Heart left ventricle (tissue), 16 donors: ENCODE data around the gene TEAD1. TPM values are rescaled to one million over a fixed set of nuclear protein-coding genes. Genes with fewer than 3 reads are reported as not detected.

Experiments used
- ATAC-seq, 4 donors: fragments of 200-7000 bp; cut with Tn5 transposase; one replicate each; pipeline ENCODE4 v1.9.1; 2020 to 2022; ENCODE audit warnings: moderate library complexity in 4 of 4, mild to moderate bottlenecking in 3 of 4, moderate number of reproducible peaks in 1 of 4
- DNase-seq, 5 donors: peaks; one replicate each; pipeline ENCODE4 v3.0.0-alpha.2; 2020
- H3K27ac ChIP-seq, 12 donors: fragments of 200-600 bp; sonication (generic) in 4 of 12; one replicate each; pipeline versions ENCODE4 v1.5.0 to v1.8.0; 2016 to 2022; ENCODE audit warnings: mild to moderate bottlenecking in 2 of 12
- H3K27me3 ChIP-seq, 9 donors: fragments of 200-600 bp; sonication (generic) in 2 of 9; one replicate each; pipeline versions ENCODE4 v1.5.1 to v1.8.0; 2016 to 2022; ENCODE audit warnings: mild to moderate bottlenecking in 3 of 9
- H3K36me3 ChIP-seq, 9 donors: fragments of 200-600 bp; sonication (generic) in 2 of 9; one replicate each; pipeline versions ENCODE4 v1.5.0 to v1.8.0; 2018 to 2022; ENCODE audit warnings: mild to moderate bottlenecking in 2 of 9
- H3K4me1 ChIP-seq, 12 donors: fragments of 200-600 bp; sonication (generic) in 4 of 12; one replicate each; pipeline versions ENCODE4 v1.5.0 to v1.8.0; 2016 to 2022; ENCODE audit warnings: mild to moderate bottlenecking in 3 of 12
- H3K4me3 ChIP-seq, 12 donors: fragments of 200-600 bp; sonication (generic) in 4 of 12; one replicate each; pipeline versions ENCODE4 v1.5.0 to v1.8.0; 2017 to 2022; ENCODE audit warnings: mild to moderate bottlenecking in 9 of 12, moderate library complexity in 4 of 12
- H3K9me3 ChIP-seq, 12 donors: fragments of 200-600 bp; sonication (generic) in 4 of 12; one replicate each; pipeline versions ENCODE4 v1.5.0 to v1.8.0; 2016 to 2022; ENCODE audit warnings: mild to moderate bottlenecking in 1 of 12
- CTCF ChIP-seq, 12 donors: fragments of 200-600 bp; sonication (generic) in 4 of 12; IDR thresholded peaks; one replicate each; pipeline versions ENCODE4 v1.5.0 to v1.8.0; 2018 to 2022; ENCODE audit warnings: antibody characterized with exemption in 12 of 12, mild to moderate bottlenecking in 5 of 12
- POLR2A ChIP-seq, 2 donors: fragments of 450-650 bp; IDR thresholded peaks; one replicate each; pipeline ENCODE4 v1.6.1; 2017; ENCODE audit warnings: antibody characterized with exemption in 2 of 2, mild to moderate bottlenecking in 2 of 2, moderate library complexity in 2 of 2
- WGBS, 4 donors: extraction: QIAGEN DNeasy Blood & Tissue Kit in 2 of 4; methylation state at CpG; one replicate each; pipeline versions ENCODE4 v1.1.5 to v1.1.7; 2013 to 2018; 5-methylcytosine and 5-hydroxymethylcytosine counted together
- intact Hi-C, 10 donors: fragments of 100-400 bp; cut with DNase I; formaldehyde crosslinking; loops; one replicate each; pipeline versions ENCODE4 v1.11.1 to v1.14.2; 2022
- polyA plus RNA-seq, 2 donors: library from polyadenylated mRNA; stranded (reverse); fragments of 200-250 nt; gene quantifications; one replicate each; pipeline ENCODE4 v1.2.3, GENCODE V29; 2013
- total RNA-seq, 9 donors: library from RNA; depleted of rRNA in 2 of 9; stranded (reverse); fragments of >200 nt in 2 of 9; fragmentation: NEBNext Ultra II Directional in 3 of 9; extraction: Animal tissue kit (Norgen Biotek cat#: 25700) in 3 of 9; gene quantifications; one replicate each; pipeline versions ENCODE4 v1.1.0 to v1.2.4, GENCODE V29; 2016 to 2023
- donor health status: ischemic (EF 13 %, LVEDD 7.1; RV severe dilation, severe dysfunction).
- donor health status: healthy with polysubstance abuse.
- donor health status: DM: no; HTN: yes; CAD: no.
- donor health status: DM: no; HTN: no; CAD: no.
- donor health status: ischemic (EF 25% LVEDD 6.9; RV normal size, moderate dysfunction).
- donor health status: ischemic (EF 25% LVEDD 5.7; RV mildly dilated, moderate dysfunction).
- donor health status: healthy.
- donor health status: DM: yes; HTN: yes; CAD: no.
- donor health status: ischemic (EF 35%, LVEDD 5.7; RV mildly dilated, moderate dysfunction).
- donor health status: nonischemic (EF 11% LVEDD 7.7; RV severe dilation, severe dysfunction).
- donor health status: DM: yes; HTN: yes; CAD: no.
- donor health status: PGD.
- donor health status: ischemic (EF 29% LVEDD 5.4; RV normal size, mild dysfunction).
- donor health status: nonischemic (EF 23%, LVEDD 6.1; RV moderate dilation, normal function).

The TEAD1 gene
- total and polyA plus RNA-seq, 11 donors = 14.4 to 161 (median 113) TPM

GRCh38 chr11:12674936-12675696 lies 895 bp downstream of the TEAD1 start:
- Histone ChIP-seq H3K4me1 (peaks cover 5 to 47% (median 32%) of the 10 kb centered on the region in 12 donors), H3K36me3 (no peaks in the 10 kb centered on the region), H3K27me3 (peaks cover 0 to 44% (median 0%) of the 10 kb centered on the region in 9 donors), H3K4me3 (peak overlapping the region; percentile 64 to 92 (median 70)), H3K27ac (peak overlapping the region; percentile 84 to 98 (median 96)), H3K9me3 (no peaks in the 10 kb centered on the region)
- TF ChIP-seq POLR2A (IDR thresholded peaks at IDR 0.05) (no peak), CTCF (IDR thresholded peaks at IDR 0.05) (no peak)
- DNase-seq (peak in 4 of 5 donors; percentile 43 to 68 (median 57)), ATAC-seq (peak in 2 of 4 donors; percentile 2 to 6)
- WGBS, 4 donors = 0 to 3% (median 2%) methylated on average over 11 to 81 of the region's 81 CpGs
- intact Hi-C loops = loop anchor here (2.0 to 10.0 kb wide), 22 partner anchors 18 to 343 kb away; partner anchors contain the start of gene PARVA (in 1 of the 10)

- 6 to 9% (median 8%) methylated on average over 8 to 11 of the region's 11 CpGs for WGBS, 4 donors
- Histone ChIP-seq H3K27ac (peak overlapping the region in 11 of 12 donors; percentile 77 to 98 (median 95)), H3K4me3 (peak overlapping the region; percentile 64 to 92 (median 70)), H3K36me3 (no peaks in the 10 kb centered on the region), H3K9me3 (no peaks in the 10 kb centered on the region), H3K4me1 (peaks cover 6 to 56% (median 41%) of the 10 kb centered on the region in 12 donors), H3K27me3 (peaks cover 0 to 50% (median 0%) of the 10 kb centered on the region in 9 donors)
- DNase-seq = no peak
- TF ChIP-seq POLR2A (IDR thresholded peaks at IDR 0.05) (no peak), CTCF (IDR thresholded peaks at IDR 0.05) (no peak)
- ATAC-seq = no peak
- intact Hi-C loops = loop anchor here (1.0 to 10.0 kb wide), 18 partner anchors 17 to 341 kb away; no protein-coding TSS in a partner anchor
Measured at GRCh38 chr11:12675951-12676711, 1.9 kb downstream of the TEAD1 start.

GRCh38 chr11:12677131-12677530 lies 2.9 kb downstream of the TEAD1 start:
- Histone ChIP-seq H3K27ac (peak overlapping the region in 8 of 12 donors; percentile 1 to 97 (median 82)), H3K4me3 (peak overlapping the region in 10 of 12 donors; percentile 64 to 92 (median 72)), H3K27me3 (peaks cover 0 to 46% (median 0%) of the 10 kb centered on the region in 9 donors), H3K9me3 (no peaks in the 10 kb centered on the region), H3K4me1 (peaks cover 6 to 66% (median 44%) of the 10 kb centered on the region in 12 donors), H3K36me3 (no peaks in the 10 kb centered on the region)
- WGBS, 4 donors = 12 to 19% (median 14%) methylated on average over 3 of the region's 3 CpGs
- intact Hi-C loops = loop anchor here (2.0 to 10.0 kb wide), 13 partner anchors 16 to 342 kb away; no protein-coding TSS in a partner anchor
- no peak for DNase-seq
- ATAC-seq = no peak
- TF ChIP-seq POLR2A (IDR thresholded peaks at IDR 0.05) (no peak), CTCF (IDR thresholded peaks at IDR 0.05) (no peak)
